HG02943 (cell line): ENCODE data around the gene CHST8.

Source experiments
- ATAC-seq: cut with Tn5 transposase; IDR thresholded peaks from one replicate; pipeline ENCODE4 v1.9.1; 2021; ENCODE audit warnings: mild to moderate bottlenecking, low read depth, moderate library complexity; ENCODE audit not compliant: unreplicated experiment

CHST8 gene

DNA sequence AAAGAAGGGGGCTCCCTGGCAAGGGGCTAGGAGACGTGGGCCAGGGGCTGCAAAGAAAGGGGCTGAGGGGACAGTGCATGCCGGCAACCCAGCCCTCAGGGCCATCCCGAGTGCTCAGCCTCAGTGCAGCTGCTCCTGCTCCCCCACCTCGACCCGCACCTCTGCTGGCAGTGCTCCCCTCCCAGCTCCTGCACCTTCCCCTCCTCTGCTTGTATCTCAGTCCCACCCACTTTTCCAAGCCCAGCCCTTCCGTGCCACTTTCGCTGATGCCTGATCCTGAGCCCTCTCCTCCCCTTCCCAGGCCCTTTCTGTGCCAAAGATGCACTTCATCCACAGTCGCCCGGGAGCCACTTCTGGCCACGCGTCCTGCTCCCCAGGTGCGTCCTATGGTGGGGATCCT is 105.0 kb downstream of the CHST8 start:
- ATAC-seq, result no peak

GRCh38 chr19:33727331-33727998 is 105.7 kb downstream of the CHST8 start:
- no peak for ATAC-seq

DNA sequence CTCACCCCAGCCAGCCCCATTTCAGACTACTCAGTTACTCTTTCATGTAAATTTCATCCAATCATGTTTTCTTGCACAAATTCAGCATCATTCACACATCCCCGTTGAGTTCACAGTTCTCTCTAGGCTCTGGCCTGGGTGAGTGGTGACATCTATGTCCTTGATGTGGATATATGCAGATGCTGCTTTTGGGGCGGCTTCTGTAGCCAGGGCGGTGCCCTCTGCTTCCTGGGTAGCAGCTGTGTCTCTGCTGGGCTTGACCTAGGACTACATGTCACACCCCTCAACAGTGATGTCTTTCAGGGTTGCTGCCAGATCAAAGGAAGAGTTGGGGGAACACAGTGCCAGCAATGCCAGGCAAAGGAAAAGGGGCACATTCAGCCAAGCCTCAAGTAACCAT is 106.4 kb downstream of the CHST8 start:
- ATAC-seq, result no peak

- ATAC-seq, result no peak
Observed at GRCh38 chr19:33730858-33731607, 109.3 kb downstream of the CHST8 start.

DNA sequence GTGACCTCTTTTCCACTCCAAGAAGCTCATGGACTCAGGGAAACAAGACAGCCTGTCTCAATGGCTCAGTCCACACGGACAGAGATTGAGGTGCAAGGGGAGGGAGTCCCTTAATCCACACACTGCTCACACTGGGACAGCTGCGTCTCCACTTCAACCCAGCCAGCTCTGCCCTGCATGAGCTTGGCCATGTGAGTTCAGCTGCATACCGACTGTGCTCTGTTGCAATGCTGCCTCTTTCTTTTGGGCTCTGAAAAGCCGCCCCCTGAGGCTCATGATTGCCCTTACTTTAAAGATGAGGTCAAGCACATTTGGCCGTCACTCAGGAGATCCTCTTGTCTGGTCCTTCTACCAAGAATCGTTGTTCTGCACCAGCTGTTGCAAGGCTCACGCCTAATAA is 110.1 kb downstream of the CHST8 start:
- ATAC-seq, result no peak

DNA sequence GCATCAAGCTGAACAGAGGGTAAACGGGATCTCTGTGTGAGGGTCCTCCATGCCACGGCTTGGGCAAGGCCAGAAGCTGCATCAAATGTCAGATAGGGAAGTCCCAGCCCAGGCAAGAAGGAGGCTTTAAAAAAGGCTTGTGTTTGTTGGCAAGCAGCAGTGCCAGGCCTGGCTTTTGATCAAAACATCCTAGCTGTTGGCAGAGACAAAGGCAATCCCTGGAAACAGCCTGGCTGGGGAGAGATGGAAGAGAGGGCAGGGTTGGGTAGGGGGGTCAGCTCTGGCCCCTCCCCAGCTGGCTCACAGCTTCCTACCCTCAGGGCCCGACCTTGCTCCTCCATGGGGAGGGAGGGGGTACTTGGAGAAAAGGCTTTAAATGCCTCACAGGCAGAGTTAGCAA is 113.2 kb downstream of the CHST8 start:
- no peak for ATAC-seq

GRCh38 chr19:33736158-33736557 is 114.4 kb downstream of the CHST8 start:
- no peak for ATAC-seq

DNA sequence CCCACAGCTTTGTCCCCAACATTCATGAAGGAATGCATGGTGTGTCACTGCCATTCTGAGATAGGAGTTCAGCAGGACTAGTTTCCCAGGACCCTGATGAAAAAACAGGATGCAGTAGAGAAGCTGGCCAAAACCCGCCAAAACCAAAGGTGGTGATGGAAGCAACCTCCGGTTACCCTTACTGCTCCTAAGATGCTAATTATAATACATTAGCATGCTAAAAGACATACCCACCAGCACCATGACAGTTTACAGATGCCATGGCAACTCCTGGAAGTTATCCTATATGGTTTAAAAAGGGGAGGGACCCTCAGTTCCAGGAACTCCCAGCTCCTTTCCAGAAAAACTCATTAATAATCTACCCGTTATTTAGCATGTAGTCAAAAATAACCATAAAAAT is 115.0 kb downstream of the CHST8 start:
- no peak for ATAC-seq

DNA sequence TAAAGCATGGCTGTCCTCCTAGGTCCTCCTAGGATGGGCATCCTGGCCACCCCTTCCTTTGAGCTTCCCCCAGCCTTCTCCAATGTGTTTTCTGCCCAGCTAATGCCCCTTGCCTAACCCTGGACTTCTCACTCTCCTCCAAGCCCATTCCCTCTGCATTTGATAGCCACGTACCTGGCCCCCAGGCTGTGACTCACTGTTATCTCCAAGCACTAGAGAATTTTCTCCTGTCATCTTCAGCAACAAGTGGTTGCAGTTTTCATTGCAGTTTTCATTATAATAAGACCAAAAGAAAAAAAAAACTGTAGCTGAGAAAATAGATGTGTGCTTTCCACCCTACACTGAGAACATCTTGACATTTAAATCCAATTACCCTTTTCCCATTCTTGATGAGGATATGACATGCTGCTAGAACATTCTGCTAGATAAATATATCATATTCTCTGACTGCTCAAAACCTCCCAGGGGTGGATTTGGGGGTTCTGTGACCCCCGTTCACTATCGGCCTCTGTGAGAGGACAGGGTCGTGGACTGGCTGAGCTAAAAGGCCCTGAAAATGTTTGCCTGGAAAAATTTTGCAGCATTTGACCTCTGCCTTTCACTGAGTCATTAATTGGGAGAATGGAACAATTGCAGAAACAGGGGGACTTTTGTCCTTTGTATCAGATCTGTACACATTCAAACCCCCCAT is 116.1 kb downstream of the CHST8 start:
- no peak for ATAC-seq

GRCh38 chr19:33740811-33741396 is 119.2 kb downstream of the CHST8 start:
- no peak for ATAC-seq

GRCh38 chr19:33745297-33745696 is 123.5 kb downstream of the CHST8 start:
- ATAC-seq, result no peak

DNA sequence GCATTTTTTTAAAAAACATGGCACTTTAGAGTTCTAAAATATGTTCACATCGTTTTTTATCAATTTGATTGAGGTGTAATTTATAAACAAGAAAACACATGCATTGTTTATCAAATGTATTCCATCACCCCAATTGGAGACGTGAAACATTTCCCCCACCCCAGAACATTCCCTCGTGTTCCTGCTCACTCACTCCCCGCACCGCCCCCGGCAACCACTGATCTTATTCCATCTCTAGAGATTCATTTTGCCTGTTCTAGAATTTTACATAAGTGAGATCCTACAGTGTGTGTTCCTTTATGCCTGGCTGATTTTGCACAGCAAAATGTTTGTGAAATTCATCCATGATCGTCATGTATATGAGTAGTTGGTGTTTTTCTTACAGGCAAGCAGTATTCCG is 124.4 kb downstream of the CHST8 start:
- no peak for ATAC-seq

GRCh38 chr19:33747273-33747672 is 125.5 kb downstream of the CHST8 start:
- no peak for ATAC-seq

GRCh38 chr19:33748231-33748630 is 126.5 kb downstream of the CHST8 start:
- no peak for ATAC-seq

DNA sequence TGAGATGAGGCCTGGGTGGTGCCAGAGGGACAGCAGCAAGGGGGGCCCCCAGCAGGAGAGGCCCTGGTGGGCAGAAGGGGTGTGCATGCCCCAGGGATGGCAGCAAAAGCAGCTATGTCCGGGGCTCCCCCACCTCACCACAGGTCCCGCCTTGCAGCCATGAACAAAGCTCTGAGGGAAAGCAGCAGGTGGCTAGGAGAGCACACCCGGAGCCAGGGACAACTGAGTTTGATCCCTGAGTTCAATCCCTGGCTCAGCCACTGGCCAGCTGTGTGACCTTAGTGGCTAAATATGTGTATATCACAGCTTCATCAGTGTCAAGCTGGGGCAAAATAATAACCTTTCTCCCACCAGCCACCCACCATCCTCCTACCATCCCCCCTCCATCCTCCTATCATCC is 127.3 kb downstream of the CHST8 start:
- no peak for ATAC-seq

- ATAC-seq, result no peak
Observed at GRCh38 chr19:33749619-33750175, 127.9 kb downstream of the CHST8 start.

DNA sequence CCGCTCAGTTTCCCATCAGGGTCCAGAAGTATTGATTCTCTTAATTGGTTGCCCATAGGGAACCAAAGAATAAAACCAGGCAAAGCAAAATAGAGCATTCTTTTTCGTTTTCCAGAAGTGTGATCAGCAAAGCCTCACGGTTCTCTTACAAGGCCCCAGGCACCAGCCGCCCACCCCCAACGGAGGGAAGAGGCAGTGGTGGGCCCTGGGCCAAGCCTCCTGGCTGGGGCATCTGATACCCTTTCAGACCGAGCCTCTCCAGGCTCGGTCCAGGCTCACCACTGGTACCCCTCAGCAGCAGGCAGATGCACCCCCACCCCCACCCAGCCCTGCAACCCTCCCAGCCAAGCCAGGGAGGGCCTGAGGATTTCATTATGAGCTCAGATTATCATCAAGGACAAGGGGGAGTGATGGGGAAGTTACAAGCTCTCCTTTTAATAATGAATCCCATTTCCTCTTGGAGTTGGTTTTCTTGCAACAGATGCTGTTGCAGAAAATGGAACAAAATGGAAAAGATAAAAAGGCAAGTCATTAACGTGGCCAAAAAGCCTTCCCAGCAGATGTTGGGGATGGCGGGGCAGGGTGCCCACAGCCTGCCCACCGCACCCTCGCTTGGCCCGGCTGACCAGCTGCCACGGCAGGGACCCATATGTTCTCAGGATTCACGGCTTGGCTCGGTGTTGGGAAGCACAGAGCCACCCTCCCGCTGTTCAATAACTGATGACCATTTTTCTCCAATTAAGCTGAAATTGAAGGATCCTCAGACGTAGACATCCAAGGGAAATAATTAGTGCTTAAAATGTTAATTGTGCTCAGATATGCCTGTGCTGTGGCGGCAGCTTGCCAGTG is 129.1 kb downstream of the CHST8 start:
- no peak for ATAC-seq

GRCh38 chr19:33751436-33751770 is 129.7 kb downstream of the CHST8 start:
- no peak for ATAC-seq

GRCh38 chr19:33752018-33752800 is 130.5 kb downstream of the CHST8 start:
- ATAC-seq, result no peak
